ENCODE results near the gene TTC9.
A peak's percentile ranks its signal among the peaks of the same experiment; 100 is the strongest.
"Not testable (repeated sequence)": the region's sequence is repeated elsewhere in the genome, so short reads cannot be mapped to it uniquely, and the experiment has no call there.

Gene TTC9

GRCh38 chr14:70677341-70677740, 35.6 kb downstream of the TTC9 start:
- no peak for DNase-seq (ENCODE audit: low read depth in 2 of 2)

GRCh38 chr14:70680748-70681147, 39.0 kb downstream of the TTC9 start:
- DNase-seq (ENCODE audit: low read depth in 2 of 2): no peak

- DNase-seq (ENCODE audit: low read depth in 2 of 2): no peak
Observed at GRCh38 chr14:70683983-70684382, 42.3 kb downstream of the TTC9 start.

GRCh38 chr14:70685474-70686197, 43.9 kb downstream of the TTC9 start:
- no peak for DNase-seq (ENCODE audit: low read depth in 2 of 2)

- no peak for DNase-seq (ENCODE audit: low read depth in 2 of 2)
Observed at GRCh38 chr14:70692210-70692609, 50.5 kb downstream of the TTC9 start.

- no peak for DNase-seq (ENCODE audit: low read depth in 2 of 2)
Observed at GRCh38 chr14:70696026-70696425, 54.3 kb downstream of the TTC9 start.

GRCh38 chr14:70697701-70698100, 56.0 kb downstream of the TTC9 start:
- no peak for DNase-seq (ENCODE audit: low read depth in 2 of 2)

GRCh38 chr14:70698288-70698687, 56.6 kb downstream of the TTC9 start:
- DNase-seq (ENCODE audit: low read depth in 2 of 2): no peak

GRCh38 chr14:70699646-70700045, 57.9 kb downstream of the TTC9 start:
- DNase-seq (ENCODE audit: low read depth in 2 of 2): no peak

- DNase-seq (ENCODE audit: low read depth in 2 of 2): no peak
Observed at GRCh38 chr14:70700955-70701585, 59.4 kb downstream of the TTC9 start.

- DNase-seq (ENCODE audit: low read depth in 2 of 2): no peak
Observed at GRCh38 chr14:70701610-70702009, 59.9 kb downstream of the TTC9 start.

- no peak for DNase-seq (ENCODE audit: low read depth in 2 of 2)
Observed at GRCh38 chr14:70702161-70702560, 60.4 kb downstream of the TTC9 start.

- not testable (repeated sequence) for DNase-seq (ENCODE audit: low read depth in 2 of 2)
Observed at GRCh38 chr14:70703621-70704168, 62.0 kb downstream of the TTC9 start.

- no peak for DNase-seq (ENCODE audit: low read depth in 2 of 2)
Observed at GRCh38 chr14:70704960-70705359, 63.2 kb downstream of the TTC9 start.

- no peak for DNase-seq (ENCODE audit: low read depth in 2 of 2)
Observed at GRCh38 chr14:70706177-70706576, 64.5 kb downstream of the TTC9 start.

GRCh38 chr14:70707138-70708038, 65.7 kb downstream of the TTC9 start:
- DNase-seq (ENCODE audit: low read depth in 2 of 2): peak in 1 of 2 experiments; percentile 3

- DNase-seq (ENCODE audit: low read depth in 2 of 2): no peak
Observed at GRCh38 chr14:70708717-70709570, 67.2 kb downstream of the TTC9 start.

- no peak for DNase-seq (ENCODE audit: low read depth in 2 of 2)
Observed at GRCh38 chr14:70709726-70710382, 68.1 kb downstream of the TTC9 start.

- no peak for DNase-seq (ENCODE audit: low read depth in 2 of 2)
Observed at GRCh38 chr14:70711451-70711850, 69.7 kb downstream of the TTC9 start.

- DNase-seq (ENCODE audit: low read depth in 2 of 2): no peak
Observed at GRCh38 chr14:70713096-70713495, 71.4 kb downstream of the TTC9 start.

GRCh38 chr14:70713511-70713916, 71.8 kb downstream of the TTC9 start:
- no peak for DNase-seq (ENCODE audit: low read depth in 2 of 2)

All from stimulated activated CD4-positive, alpha-beta T cell treated with anti-CD3 and anti-CD28 coated beads, Interleukin-12 subunit alpha, Interleukin-12 subunit beta, amount 100 ng/mL, for 24 hours (primary cell).